Liver (tissue), 9 donors: Measurements from ENCODE around the gene LRRC26. TPM values are rescaled to one million over a fixed set of nuclear protein-coding genes. Genes with fewer than 3 reads are reported as not detected.

Experiments
- DNase-seq: peaks from one replicate; pipeline ENCODE4 v3.0.0-alpha.2; 2017; ENCODE audit warnings: low spot score
- H3K27ac ChIP-seq, 2 donors: one replicate each; pipeline ENCODE4 v1.7.0; 2013; ENCODE audit warnings: inconsistent platforms in 2 of 2, low read length in 2 of 2, control low read depth in 1 of 2, low read depth in 1 of 2, mild to moderate bottlenecking in 1 of 2
- H3K27me3 ChIP-seq, 4 donors: one replicate each; pipeline versions ENCODE4 v1.6.1 to v1.7.0; 2013; ENCODE audit warnings: low read length in 3 of 4, inconsistent platforms in 1 of 4, mild to moderate bottlenecking in 1 of 4, moderate library complexity in 1 of 4; ENCODE audit not compliant: control insufficient read depth in 4 of 4, insufficient read depth in 4 of 4
- H3K36me3 ChIP-seq, 4 donors: one replicate each; pipeline versions ENCODE4 v1.6.1 to v1.7.0; 2013; ENCODE audit warnings: low read length in 3 of 4, mild to moderate bottlenecking in 3 of 4, low read depth in 1 of 4, moderate library complexity in 1 of 4; ENCODE audit not compliant: control insufficient read depth in 4 of 4, insufficient read depth in 3 of 4
- H3K4me1 ChIP-seq, 4 donors: one replicate each; pipeline versions ENCODE4 v1.6.1 to v1.7.0; 2013; ENCODE audit warnings: low read length in 3 of 4, mild to moderate bottlenecking in 3 of 4, moderate library complexity in 1 of 4; ENCODE audit not compliant: control insufficient read depth in 4 of 4, insufficient read depth in 4 of 4
- H3K4me3 ChIP-seq, 3 donors: one replicate each; pipeline versions ENCODE4 v1.6.1 to v1.7.0; 2013; ENCODE audit warnings: low read length in 3 of 3, control low read depth in 1 of 3, low read depth in 1 of 3, mild to moderate bottlenecking in 1 of 3
- H3K9ac ChIP-seq, 2 donors: one replicate each; pipeline ENCODE4 v1.7.0; 2013; ENCODE audit warnings: low read length in 2 of 2, mild to moderate bottlenecking in 2 of 2, moderate library complexity in 2 of 2, control low read depth in 1 of 2, low read depth in 1 of 2
- H3K9me3 ChIP-seq, 4 donors: one replicate each; pipeline versions ENCODE4 v1.6.1 to v1.7.0; 2013; ENCODE audit warnings: low read length in 3 of 4; ENCODE audit not compliant: control insufficient read depth in 4 of 4
- EGR1 ChIP-seq, 2 donors: IDR thresholded peaks; 2 replicates each; pipeline ENCODE4 v1.6.1; 2016 to 2018; ENCODE audit warnings: antibody characterized with exemption in 2 of 2, low read depth in 2 of 2
- FOXA1 ChIP-seq: IDR thresholded peaks from 2 replicates; pipeline ENCODE4 v1.6.1; 2016; ENCODE audit warnings: antibody characterized with exemption
- FOXA2 ChIP-seq: IDR thresholded peaks from 2 replicates; pipeline ENCODE4 v1.6.1; 2016; ENCODE audit warnings: antibody characterized with exemption
- GABPA ChIP-seq, 2 donors: IDR thresholded peaks in 1 of 2; conservative IDR thresholded peaks in 1 of 2; 2 replicates each; pipeline ENCODE4 v1.6.1; 2016; ENCODE audit warnings: antibody characterized with exemption in 2 of 2, mild to moderate bottlenecking in 1 of 2, moderate library complexity in 1 of 2
- HNF4A ChIP-seq, 2 donors: conservative IDR thresholded peaks; 2 replicates each; pipeline ENCODE4 v1.6.1; 2016; ENCODE audit warnings: antibody characterized with exemption in 2 of 2, mild to moderate bottlenecking in 2 of 2
- JUND ChIP-seq, 2 donors: IDR thresholded peaks; 2 replicates each; pipeline ENCODE4 v1.6.1; 2016; ENCODE audit warnings: antibody characterized with exemption in 2 of 2
- NR2F2 ChIP-seq: IDR thresholded peaks from 2 replicates; pipeline ENCODE4 v1.6.1; 2016; ENCODE audit warnings: antibody characterized with exemption
- RAD21 ChIP-seq, 2 donors: IDR thresholded peaks; 2 replicates each; pipeline ENCODE4 v1.6.1; 2016; ENCODE audit warnings: antibody characterized with exemption in 2 of 2, mild to moderate bottlenecking in 2 of 2
- RXRA ChIP-seq, 2 donors: IDR thresholded peaks; 2 replicates each; pipeline ENCODE4 v1.6.1; 2017 to 2018; ENCODE audit warnings: antibody characterized with exemption in 2 of 2, mild to moderate bottlenecking in 1 of 2
- YY1 ChIP-seq: IDR thresholded peaks from 2 replicates; pipeline ENCODE4 v1.6.1; 2016; ENCODE audit warnings: antibody characterized with exemption, mild to moderate bottlenecking
- WGBS: extraction: QIAGEN DNeasy Blood & Tissue Kit; methylation state at CpG from one replicate; pipeline ENCODE4 v1.1.7; 2013; 5-methylcytosine and 5-hydroxymethylcytosine counted together
- polyA plus RNA-seq, 2 donors: library from polyadenylated mRNA; stranded (reverse) in 1 of 2; unstranded in 1 of 2; fragments of 200-250 nt in 1 of 2; fragments of >200 nt in 1 of 2; fragmentation: Nextera tagmentation in 1 of 2; extraction: Ambion mirVana in 1 of 2; gene quantifications; one replicate each; pipeline versions ENCODE4 v1.2.1 to v1.2.3, GENCODE V29; 2013 to 2015
- total RNA-seq, 2 donors: library from RNA; depleted of rRNA; stranded (reverse); fragments of >200 nt; gene quantifications; one replicate each; pipeline ENCODE4 v1.2.3, GENCODE V29; 2014
- TF ChIP-seq, protein P1 (sequence below): IDR thresholded peaks from 2 replicates; pipeline ENCODE4 v1.6.1; 2016; ENCODE audit warnings: antibody characterized with exemption
- TF ChIP-seq, protein P2 (sequence below): IDR thresholded peaks from 2 replicates; pipeline ENCODE4 v1.6.1; 2016; ENCODE audit warnings: antibody characterized with exemption
- TF ChIP-seq, protein P3 (sequence below): fragments of 150-350 bp; IDR thresholded peaks from 2 replicates; pipeline ENCODE4 v1.5.1; 2017; ENCODE audit warnings: improper control_type of control experiment, low read depth, low read length; ENCODE audit not compliant: missing input control
- TF ChIP-seq, protein P4 (sequence below): IDR thresholded peaks from 2 replicates; pipeline ENCODE4 v1.6.1; 2016; ENCODE audit warnings: antibody characterized with exemption
- TF ChIP-seq, protein P5 (sequence below): IDR thresholded peaks from 2 replicates; pipeline ENCODE4 v1.6.1; 2016; ENCODE audit warnings: antibody characterized with exemption, mild to moderate bottlenecking
- donor health status: healthy.
- donor health status: healthy.
- donor health status: healthy.
- donor health status: healthy.
- donor health status: healthy.

The LRRC26 gene
- total and polyA plus RNA-seq, 4 donors: 0.09 to 0.17 TPM; not detected in 2

DNA sequence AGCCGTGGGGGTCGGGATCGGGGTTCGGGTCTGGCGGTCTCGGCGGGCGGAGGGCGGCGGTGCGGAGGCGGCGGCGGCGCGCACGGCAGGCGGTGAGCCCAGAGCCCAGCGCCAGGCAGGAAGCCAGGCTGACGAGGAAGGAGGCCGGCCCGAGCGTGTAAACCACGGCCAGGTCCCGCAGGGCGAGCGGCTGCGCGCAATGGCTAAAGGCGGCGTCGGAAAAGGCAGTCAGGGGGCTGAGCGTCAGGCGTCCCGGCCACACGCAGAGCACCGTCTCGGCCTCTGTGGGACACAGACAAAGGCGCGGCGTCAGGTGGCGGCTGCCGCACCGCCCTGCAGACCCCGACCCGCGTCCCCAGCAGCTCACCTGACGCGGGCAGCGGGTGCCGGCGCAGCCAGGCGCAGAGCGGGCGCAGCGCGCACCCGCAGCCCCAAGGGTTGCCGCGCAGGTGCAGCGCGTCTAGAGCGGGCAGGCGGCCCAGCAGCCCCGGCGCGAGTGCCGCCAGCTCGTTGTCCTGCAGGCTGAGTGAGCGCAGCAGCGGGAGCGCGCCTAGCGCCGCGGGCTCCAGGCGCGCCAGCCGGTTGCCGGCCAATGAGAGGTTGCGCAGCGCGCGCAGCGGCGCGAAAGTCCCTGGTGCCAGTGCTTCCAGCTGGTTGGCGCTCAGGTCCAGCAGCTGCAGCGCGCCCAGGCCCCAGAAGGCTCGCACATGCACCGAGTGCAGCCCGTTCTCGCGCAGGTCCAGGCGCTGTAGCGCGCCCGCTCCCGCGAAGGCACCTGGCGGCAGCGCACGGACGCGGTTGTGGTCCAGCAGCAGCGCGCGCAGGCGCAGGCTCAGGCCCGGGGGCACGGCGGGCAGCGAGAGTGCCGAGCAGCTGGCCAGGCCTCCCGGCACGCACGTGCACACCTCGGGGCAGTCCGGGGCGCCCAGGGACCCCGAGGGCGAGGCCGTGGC, 671 bp downstream of the LRRC26 start:
- Histone ChIP-seq H3K27me3 (peaks cover 7 to 29% (median 11%) of the 10 kb centered on the region in 4 donors), H3K36me3 (no peaks in the 10 kb centered on the region), H3K27ac (no peak overlapping the region), H3K9me3 (no peaks in the 10 kb centered on the region), H3K4me3 (peak overlapping the region in 2 of 3 donors; percentile 33 to 42), H3K9ac (no peak overlapping the region), H3K4me1 (peaks cover 18 to 24% (median 19%) of the 10 kb centered on the region in 4 donors)
- 1% methylated on average over 124 of the region's 124 CpGs for WGBS
- no peak for DNase-seq
- TF ChIP-seq, protein P1, sequence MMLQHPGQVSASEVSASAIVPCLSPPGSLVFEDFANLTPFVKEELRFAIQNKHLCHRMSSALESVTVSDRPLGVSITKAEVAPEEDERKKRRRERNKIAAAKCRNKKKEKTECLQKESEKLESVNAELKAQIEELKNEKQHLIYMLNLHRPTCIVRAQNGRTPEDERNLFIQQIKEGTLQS: no peak
- TF ChIP-seq HNF4A (conservative IDR thresholded peaks at IDR 0.05) (no peak), EGR1 (IDR thresholded peaks at IDR 0.05; ENCODE audit: low read depth in 2 of 2) (no peak), JUND (IDR thresholded peaks at IDR 0.05) (no peak)

DNA sequence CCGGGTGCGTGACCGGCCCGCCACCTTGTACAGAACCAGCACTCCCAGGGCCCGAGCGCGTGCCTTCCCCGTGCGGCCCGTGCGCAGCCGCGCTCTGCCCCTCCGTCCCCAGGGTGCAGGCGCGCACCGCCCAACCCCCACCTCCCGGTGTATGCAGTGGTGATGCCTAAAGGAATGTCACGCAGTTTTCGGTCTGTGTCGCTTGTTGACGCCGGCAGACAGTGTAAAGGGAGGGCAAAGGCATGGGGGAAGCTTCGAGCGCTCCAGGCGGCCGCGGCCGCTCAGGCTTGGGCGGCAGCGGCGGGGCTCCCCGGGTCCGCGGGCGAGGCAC, 1.3 kb downstream of the LRRC26 start:
- Histone ChIP-seq H3K27ac (no peak overlapping the region), H3K9me3 (no peaks in the 10 kb centered on the region), H3K36me3 (no peaks in the 10 kb centered on the region), H3K4me3 (peak overlapping the region in 1 of 3 donors; percentile 42), H3K4me1 (peaks cover 18 to 24% (median 19%) of the 10 kb centered on the region in 4 donors), H3K9ac (no peak overlapping the region), H3K27me3 (peaks cover 7 to 32% (median 15%) of the 10 kb centered on the region in 4 donors)
- TF ChIP-seq NR2F2 (no peak), RAD21 (IDR thresholded peaks at IDR 0.05) (no peak), FOXA2 (no peak), JUND (IDR thresholded peaks at IDR 0.05) (no peak), GABPA (IDR thresholded peaks at IDR 0.05 in 1 of 2, conservative IDR thresholded peaks at IDR 0.05 in 1 of 2) (no peak), YY1 (no peak), FOXA1 (no peak), HNF4A (conservative IDR thresholded peaks at IDR 0.05) (no peak), RXRA (IDR thresholded peaks at IDR 0.05) (no peak), EGR1 (IDR thresholded peaks at IDR 0.05; ENCODE audit: low read depth in 2 of 2) (no peak)
- TF ChIP-seq, protein P2, sequence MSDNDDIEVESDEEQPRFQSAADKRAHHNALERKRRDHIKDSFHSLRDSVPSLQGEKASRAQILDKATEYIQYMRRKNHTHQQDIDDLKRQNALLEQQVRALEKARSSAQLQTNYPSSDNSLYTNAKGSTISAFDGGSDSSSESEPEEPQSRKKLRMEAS: no peak
- TF ChIP-seq, protein P3, sequence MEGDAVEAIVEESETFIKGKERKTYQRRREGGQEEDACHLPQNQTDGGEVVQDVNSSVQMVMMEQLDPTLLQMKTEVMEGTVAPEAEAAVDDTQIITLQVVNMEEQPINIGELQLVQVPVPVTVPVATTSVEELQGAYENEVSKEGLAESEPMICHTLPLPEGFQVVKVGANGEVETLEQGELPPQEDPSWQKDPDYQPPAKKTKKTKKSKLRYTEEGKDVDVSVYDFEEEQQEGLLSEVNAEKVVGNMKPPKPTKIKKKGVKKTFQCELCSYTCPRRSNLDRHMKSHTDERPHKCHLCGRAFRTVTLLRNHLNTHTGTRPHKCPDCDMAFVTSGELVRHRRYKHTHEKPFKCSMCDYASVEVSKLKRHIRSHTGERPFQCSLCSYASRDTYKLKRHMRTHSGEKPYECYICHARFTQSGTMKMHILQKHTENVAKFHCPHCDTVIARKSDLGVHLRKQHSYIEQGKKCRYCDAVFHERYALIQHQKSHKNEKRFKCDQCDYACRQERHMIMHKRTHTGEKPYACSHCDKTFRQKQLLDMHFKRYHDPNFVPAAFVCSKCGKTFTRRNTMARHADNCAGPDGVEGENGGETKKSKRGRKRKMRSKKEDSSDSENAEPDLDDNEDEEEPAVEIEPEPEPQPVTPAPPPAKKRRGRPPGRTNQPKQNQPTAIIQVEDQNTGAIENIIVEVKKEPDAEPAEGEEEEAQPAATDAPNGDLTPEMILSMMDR: no peak
- TF ChIP-seq, protein P4, sequence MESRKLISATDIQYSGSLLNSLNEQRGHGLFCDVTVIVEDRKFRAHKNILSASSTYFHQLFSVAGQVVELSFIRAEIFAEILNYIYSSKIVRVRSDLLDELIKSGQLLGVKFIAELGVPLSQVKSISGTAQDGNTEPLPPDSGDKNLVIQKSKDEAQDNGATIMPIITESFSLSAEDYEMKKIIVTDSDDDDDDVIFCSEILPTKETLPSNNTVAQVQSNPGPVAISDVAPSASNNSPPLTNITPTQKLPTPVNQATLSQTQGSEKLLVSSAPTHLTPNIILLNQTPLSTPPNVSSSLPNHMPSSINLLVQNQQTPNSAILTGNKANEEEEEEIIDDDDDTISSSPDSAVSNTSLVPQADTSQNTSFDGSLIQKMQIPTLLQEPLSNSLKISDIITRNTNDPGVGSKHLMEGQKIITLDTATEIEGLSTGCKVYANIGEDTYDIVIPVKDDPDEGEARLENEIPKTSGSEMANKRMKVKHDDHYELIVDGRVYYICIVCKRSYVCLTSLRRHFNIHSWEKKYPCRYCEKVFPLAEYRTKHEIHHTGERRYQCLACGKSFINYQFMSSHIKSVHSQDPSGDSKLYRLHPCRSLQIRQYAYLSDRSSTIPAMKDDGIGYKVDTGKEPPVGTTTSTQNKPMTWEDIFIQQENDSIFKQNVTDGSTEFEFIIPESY: no peak
- TF ChIP-seq, protein P1: no peak
- TF ChIP-seq, protein P5, sequence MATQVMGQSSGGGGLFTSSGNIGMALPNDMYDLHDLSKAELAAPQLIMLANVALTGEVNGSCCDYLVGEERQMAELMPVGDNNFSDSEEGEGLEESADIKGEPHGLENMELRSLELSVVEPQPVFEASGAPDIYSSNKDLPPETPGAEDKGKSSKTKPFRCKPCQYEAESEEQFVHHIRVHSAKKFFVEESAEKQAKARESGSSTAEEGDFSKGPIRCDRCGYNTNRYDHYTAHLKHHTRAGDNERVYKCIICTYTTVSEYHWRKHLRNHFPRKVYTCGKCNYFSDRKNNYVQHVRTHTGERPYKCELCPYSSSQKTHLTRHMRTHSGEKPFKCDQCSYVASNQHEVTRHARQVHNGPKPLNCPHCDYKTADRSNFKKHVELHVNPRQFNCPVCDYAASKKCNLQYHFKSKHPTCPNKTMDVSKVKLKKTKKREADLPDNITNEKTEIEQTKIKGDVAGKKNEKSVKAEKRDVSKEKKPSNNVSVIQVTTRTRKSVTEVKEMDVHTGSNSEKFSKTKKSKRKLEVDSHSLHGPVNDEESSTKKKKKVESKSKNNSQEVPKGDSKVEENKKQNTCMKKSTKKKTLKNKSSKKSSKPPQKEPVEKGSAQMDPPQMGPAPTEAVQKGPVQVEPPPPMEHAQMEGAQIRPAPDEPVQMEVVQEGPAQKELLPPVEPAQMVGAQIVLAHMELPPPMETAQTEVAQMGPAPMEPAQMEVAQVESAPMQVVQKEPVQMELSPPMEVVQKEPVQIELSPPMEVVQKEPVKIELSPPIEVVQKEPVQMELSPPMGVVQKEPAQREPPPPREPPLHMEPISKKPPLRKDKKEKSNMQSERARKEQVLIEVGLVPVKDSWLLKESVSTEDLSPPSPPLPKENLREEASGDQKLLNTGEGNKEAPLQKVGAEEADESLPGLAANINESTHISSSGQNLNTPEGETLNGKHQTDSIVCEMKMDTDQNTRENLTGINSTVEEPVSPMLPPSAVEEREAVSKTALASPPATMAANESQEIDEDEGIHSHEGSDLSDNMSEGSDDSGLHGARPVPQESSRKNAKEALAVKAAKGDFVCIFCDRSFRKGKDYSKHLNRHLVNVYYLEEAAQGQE: no peak
- DNase-seq: no peak
- WGBS: 2% methylated on average over 36 of the region's 36 CpGs
